Osteoblast (primary cell): ENCODE results near the gene HDAC10. TPM values are rescaled to one million over a fixed set of nuclear protein-coding genes. Genes with fewer than 3 reads are reported as not detected.
"Not testable (repeated sequence)": the region's sequence is repeated elsewhere in the genome, so short reads cannot be mapped to it uniquely, and the experiment has no call there.

Experiments used
- DNase-seq: peaks from one replicate; pipeline ENCODE4 v3.0.0; 2011; ENCODE audit warnings: low spot score, mixed read lengths; ENCODE audit not compliant: insufficient read length; ENCODE audit errors: missing footprints
- H2AFZ ChIP-seq: 2 replicates; pipeline ENCODE4 v1.6.0; 2011; ENCODE audit warnings: mild to moderate bottlenecking, low read length
- H3K27ac ChIP-seq: 2 replicates; pipeline ENCODE4 v1.5.1; 2011; ENCODE audit warnings: mild to moderate bottlenecking, low read depth, low read length, moderate library complexity
- H3K27me3 ChIP-seq: 2 replicates; pipeline ENCODE4 v1.6.0; 2012; ENCODE audit warnings: mild to moderate bottlenecking, control low read depth, inconsistent platforms, low read length, moderate library complexity; ENCODE audit not compliant: insufficient read depth
- H3K36me3 ChIP-seq: 2 replicates; pipeline ENCODE4 v1.5.1; 2011; ENCODE audit warnings: mild to moderate bottlenecking, low read length, control low read depth, moderate library complexity; ENCODE audit not compliant: insufficient read depth
- H3K4me1 ChIP-seq: 2 replicates; pipeline ENCODE4 v1.5.1; 2011; ENCODE audit warnings: mild to moderate bottlenecking, low read length, control low read depth, moderate library complexity; ENCODE audit not compliant: insufficient read depth
- H3K4me2 ChIP-seq: 2 replicates; pipeline ENCODE4 v1.6.0; 2011; ENCODE audit warnings: mild to moderate bottlenecking, low read length; ENCODE audit not compliant: insufficient read depth
- H3K4me3 ChIP-seq: fragments of 200-600 bp; sonication (generic); 3 replicates; pipeline ENCODE4 v1.5.1; 2012; ENCODE audit warnings: mild to moderate bottlenecking, low read length, inconsistent platforms; ENCODE audit not compliant: insufficient read depth
- H3K79me2 ChIP-seq: 2 replicates; pipeline ENCODE4 v1.6.0; 2012; ENCODE audit warnings: mild to moderate bottlenecking, low read length, control low read depth, inconsistent platforms; ENCODE audit not compliant: insufficient read depth
- H3K9me3 ChIP-seq: 2 replicates; pipeline ENCODE4 v1.5.1; 2011; ENCODE audit warnings: low read depth, low read length, control low read depth
- H4K20me1 ChIP-seq: 2 replicates; pipeline ENCODE4 v1.6.0; 2012; ENCODE audit warnings: mild to moderate bottlenecking, low read length, control low read depth; ENCODE audit not compliant: insufficient read depth
- total RNA-seq: library from RNA; depleted of rRNA; stranded (reverse); fragments of >200 nt; gene quantifications from 2 replicates; pipeline ENCODE4 v1.2.3, GENCODE V29; 2012
- TF ChIP-seq, protein P1 (sequence below): IDR thresholded peaks from 2 replicates; pipeline ENCODE4 v1.5.1; 2011; ENCODE audit warnings: mild to moderate bottlenecking, low read depth, low read length, moderate library complexity; ENCODE audit errors: extremely low read depth

HDAC10 gene
- total RNA-seq, 1 donor: 19.2 TPM

DNA sequence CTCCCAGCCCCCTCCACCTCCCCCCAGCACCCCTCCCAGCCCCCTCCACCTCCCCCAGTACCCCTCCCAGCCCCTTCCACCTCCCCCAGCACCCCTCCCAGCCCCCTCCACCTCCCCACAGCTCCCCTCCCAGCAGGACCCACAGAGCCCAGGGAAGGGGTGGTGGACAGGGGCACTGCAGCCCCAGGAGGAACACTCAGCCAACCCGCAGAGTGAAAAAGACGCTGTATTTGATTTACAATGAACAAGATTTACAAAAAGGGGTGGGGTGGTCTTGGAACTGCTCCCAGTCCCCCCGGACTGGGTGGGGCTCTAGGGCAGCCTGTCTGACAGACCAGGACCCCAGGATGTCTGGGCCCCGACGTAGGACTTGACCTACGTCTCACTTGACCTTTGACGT, 23.7 kb upstream of the HDAC10 start:
- peaks cover 54% of the 10 kb centered on the region for H3K36me3 ChIP-seq
- TF ChIP-seq, protein P1, sequence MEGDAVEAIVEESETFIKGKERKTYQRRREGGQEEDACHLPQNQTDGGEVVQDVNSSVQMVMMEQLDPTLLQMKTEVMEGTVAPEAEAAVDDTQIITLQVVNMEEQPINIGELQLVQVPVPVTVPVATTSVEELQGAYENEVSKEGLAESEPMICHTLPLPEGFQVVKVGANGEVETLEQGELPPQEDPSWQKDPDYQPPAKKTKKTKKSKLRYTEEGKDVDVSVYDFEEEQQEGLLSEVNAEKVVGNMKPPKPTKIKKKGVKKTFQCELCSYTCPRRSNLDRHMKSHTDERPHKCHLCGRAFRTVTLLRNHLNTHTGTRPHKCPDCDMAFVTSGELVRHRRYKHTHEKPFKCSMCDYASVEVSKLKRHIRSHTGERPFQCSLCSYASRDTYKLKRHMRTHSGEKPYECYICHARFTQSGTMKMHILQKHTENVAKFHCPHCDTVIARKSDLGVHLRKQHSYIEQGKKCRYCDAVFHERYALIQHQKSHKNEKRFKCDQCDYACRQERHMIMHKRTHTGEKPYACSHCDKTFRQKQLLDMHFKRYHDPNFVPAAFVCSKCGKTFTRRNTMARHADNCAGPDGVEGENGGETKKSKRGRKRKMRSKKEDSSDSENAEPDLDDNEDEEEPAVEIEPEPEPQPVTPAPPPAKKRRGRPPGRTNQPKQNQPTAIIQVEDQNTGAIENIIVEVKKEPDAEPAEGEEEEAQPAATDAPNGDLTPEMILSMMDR: no peak

DNA sequence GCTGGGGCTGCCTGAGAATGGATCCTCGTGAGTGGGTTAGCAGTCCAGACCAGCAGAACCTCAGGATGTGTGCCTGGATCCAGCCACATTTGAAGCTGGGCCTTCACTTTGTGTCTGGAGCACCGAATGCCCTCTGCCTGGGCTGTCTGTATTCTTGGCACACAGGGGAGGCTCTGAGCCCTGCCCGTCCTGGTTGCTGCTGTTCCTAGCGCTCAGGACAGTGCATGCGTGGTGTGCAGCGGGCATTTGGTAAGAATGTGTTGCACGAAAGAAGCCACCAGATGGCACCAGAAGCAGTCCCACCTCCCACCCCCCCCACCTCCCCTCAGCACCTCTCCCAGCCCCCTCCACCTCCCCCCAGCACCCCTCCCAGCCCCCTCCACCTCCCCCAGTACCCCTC, 23.2 kb upstream of the HDAC10 start:
- TF ChIP-seq, protein P1: no peak
- Histone ChIP-seq H3K36me3 (peaks cover 49% of the 10 kb centered on the region), H3K27ac (no peak overlapping the region), H4K20me1 (peaks cover 41% of the 10 kb centered on the region), H3K27me3 (no peaks in the 10 kb centered on the region), H3K9me3 (no peaks in the 10 kb centered on the region), H3K4me1 (peaks cover 11% of the 10 kb centered on the region), H3K79me2 (peaks cover 3% of the 10 kb centered on the region), H2AFZ (no peak overlapping the region), H3K4me2 (no peak overlapping the region), H3K4me3 (no peak overlapping the region)
- peak; percentile 97 for DNase-seq

More for the DNA sequence above, 23.7 kb upstream of the HDAC10 start:
- no peak for DNase-seq
- peaks cover 11% of the 10 kb centered on the region for H3K4me1 ChIP-seq
- peaks cover 41% of the 10 kb centered on the region for H4K20me1 ChIP-seq
- H3K27ac ChIP-seq: no peak overlapping the region
- H3K9me3 ChIP-seq: no peaks in the 10 kb centered on the region
- no peak overlapping the region for H2AFZ ChIP-seq
- H3K27me3 ChIP-seq: no peaks in the 10 kb centered on the region
- H3K79me2 ChIP-seq: peaks cover 4% of the 10 kb centered on the region
- no peak overlapping the region for H3K4me3 ChIP-seq
- no peak overlapping the region for H3K4me2 ChIP-seq

DNA sequence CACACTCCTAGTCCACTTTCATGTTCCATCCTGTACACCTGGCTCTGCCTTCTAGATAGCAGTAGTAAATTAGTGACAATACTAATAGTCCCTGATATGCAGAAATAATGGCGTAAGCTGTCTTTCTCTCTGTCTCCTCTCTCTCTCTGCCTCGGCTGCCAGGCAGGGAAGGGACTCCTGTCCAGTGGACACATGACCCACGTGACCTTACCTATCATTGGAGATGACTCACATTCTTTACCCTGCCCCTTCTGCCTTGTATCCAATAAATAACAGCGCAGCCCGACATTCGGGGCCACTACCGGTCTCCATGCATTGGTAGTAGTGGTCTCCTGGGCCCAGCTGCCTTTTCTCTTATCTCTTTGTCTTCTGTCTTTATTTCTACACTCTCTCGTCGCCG, 22.7 kb upstream of the HDAC10 start:
- not testable (repeated sequence) for H3K27ac ChIP-seq, H3K9me3 ChIP-seq, H3K4me3 ChIP-seq, DNase-seq, H3K27me3 ChIP-seq, H3K4me2 ChIP-seq, H3K79me2 ChIP-seq, H2AFZ ChIP-seq
- Histone ChIP-seq H3K36me3 (peaks cover 44% of the 10 kb centered on the region), H3K4me1 (peaks cover 11% of the 10 kb centered on the region), H4K20me1 (peaks cover 40% of the 10 kb centered on the region)

DNA sequence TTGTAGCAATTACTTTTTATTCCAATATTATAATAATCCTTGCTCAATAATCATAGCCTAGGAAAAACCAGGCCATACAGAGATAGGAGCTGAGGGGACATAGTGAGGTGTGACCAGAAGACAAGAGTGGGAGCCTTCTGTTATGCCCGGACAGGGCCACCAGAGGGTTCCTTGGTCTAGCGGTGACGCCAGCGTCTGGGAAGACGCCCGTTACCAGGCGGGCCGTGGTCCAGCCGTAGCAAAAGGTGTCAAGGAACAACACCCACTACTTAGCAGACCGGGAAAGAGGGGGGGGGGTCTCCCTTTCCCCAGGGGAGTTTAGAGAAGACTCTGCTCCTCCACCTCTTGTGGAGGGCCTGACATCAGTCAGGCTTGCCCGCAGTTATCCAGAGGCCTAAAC, 22.3 kb upstream of the HDAC10 start:
- H3K27me3 ChIP-seq, H3K4me3 ChIP-seq, H3K79me2 ChIP-seq, H3K27ac ChIP-seq, H3K4me2 ChIP-seq, H2AFZ ChIP-seq, DNase-seq, H3K9me3 ChIP-seq: not testable (repeated sequence)
- Histone ChIP-seq H4K20me1 (peaks cover 37% of the 10 kb centered on the region), H3K36me3 (peaks cover 39% of the 10 kb centered on the region), H3K4me1 (peaks cover 11% of the 10 kb centered on the region)

DNA sequence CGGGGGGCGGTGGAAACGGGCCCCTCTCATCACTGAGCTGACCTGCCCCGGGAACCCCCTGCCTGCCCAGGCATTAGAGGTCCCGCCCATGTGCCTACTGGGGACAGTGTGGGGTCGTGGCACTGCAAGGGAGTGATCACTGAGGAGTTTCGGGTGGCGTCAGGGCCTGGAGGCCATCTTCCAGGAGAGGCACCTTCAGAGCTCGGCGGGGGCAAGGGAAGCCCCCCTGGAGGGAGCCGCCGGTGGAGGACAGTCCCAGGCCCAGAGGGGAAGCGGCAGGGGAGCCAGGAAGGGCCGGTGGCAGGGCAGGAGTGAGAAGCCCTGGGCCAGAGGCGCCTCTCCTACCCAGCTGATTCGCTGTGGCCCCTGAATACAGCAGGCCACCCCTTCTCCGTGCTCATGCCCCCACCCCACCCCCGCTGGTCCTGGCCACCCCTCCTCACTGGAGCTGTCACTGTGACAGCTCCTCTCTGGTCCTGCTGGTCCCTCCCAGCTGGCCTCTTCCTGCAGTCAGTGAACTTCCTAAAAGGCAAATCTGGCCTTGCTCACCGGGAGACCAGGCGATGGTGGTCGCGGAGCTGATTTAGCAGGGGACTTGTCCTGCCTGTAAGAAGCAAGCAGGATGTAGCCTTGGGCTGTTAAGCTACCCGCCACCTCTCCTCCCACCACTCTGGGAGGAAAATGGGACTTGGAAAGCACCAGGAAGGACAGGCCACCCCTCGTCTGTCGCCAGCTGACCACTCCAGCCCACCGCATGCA, 21.2 kb upstream of the HDAC10 start:
- H3K36me3 ChIP-seq: peaks cover 28% of the 10 kb centered on the region
- H3K27ac ChIP-seq: no peak overlapping the region
- TF ChIP-seq, protein P1: no peak
- peaks cover 37% of the 10 kb centered on the region for H4K20me1 ChIP-seq
- no peaks in the 10 kb centered on the region for H3K79me2 ChIP-seq
- no peak for DNase-seq
- no peak overlapping the region for H2AFZ ChIP-seq
- peaks cover 11% of the 10 kb centered on the region for H3K4me1 ChIP-seq
- no peak overlapping the region for H3K4me2 ChIP-seq
- H3K4me3 ChIP-seq: no peak overlapping the region
- no peaks in the 10 kb centered on the region for H3K27me3 ChIP-seq
- H3K9me3 ChIP-seq: no peaks in the 10 kb centered on the region
